Activated CD8-positive, alpha-beta T cell treated with anti-CD3 and anti-CD28 coated beads, Interleukin-2, amount 10 ng/mL, durations not matched to agents 7 days and 5 days (primary cell): ENCODE measurements around the gene CHSY3. TPM values are rescaled to one million over a fixed set of nuclear protein-coding genes. Genes with fewer than 3 reads are reported as not detected.
"Not testable (repeated sequence)": the region's sequence is repeated elsewhere in the genome, so short reads cannot be mapped to it uniquely, and the experiment has no call there.

Experiments used
- ATAC-seq: fragments of 150-1000 bp; cut with Tn5 transposase; one replicate; pipeline ENCODE4 v1.10.0; 2021; ENCODE audit warnings: moderate library complexity
- CTCF ChIA-PET: fragments of 350-600 bp; sonication (Branson Sonifier 250); formaldehyde crosslinking; loops from one replicate; lab custom pipeline; 2021; ENCODE audit warnings: antibody characterized with exemption; lab: Charles Lee
- POLR2A ChIA-PET: fragments of 350-600 bp; sonication (Branson Sonifier 250); formaldehyde crosslinking; loops from one replicate; lab custom pipeline; 2021; ENCODE audit warnings: antibody characterized with exemption; lab: Charles Lee
- DNase-seq: peaks from one replicate; pipeline ENCODE4 v3.0.0-alpha.2; 2020
- H3K27ac Mint-ChIP-seq: one replicate; pipeline ENCODE4 v1.8.0; 2021; ENCODE audit warnings: mild to moderate bottlenecking, mixed read lengths
- H3K27me3 Mint-ChIP-seq: one replicate; pipeline ENCODE4 v1.8.0; 2021; ENCODE audit warnings: low read depth, mixed read lengths
- H3K36me3 Mint-ChIP-seq: one replicate; pipeline ENCODE4 v1.8.0; 2021; ENCODE audit warnings: low read depth, mixed read lengths
- H3K4me1 Mint-ChIP-seq: one replicate; pipeline ENCODE4 v1.8.0; 2021; ENCODE audit warnings: low read depth, mixed read lengths
- H3K4me3 Mint-ChIP-seq: one replicate; pipeline ENCODE4 v1.8.0; 2021; ENCODE audit warnings: mild to moderate bottlenecking, mixed read lengths
- H3K9me3 Mint-ChIP-seq: one replicate; pipeline ENCODE4 v1.8.0; 2022; ENCODE audit warnings: mixed read lengths; ENCODE audit not compliant: insufficient read depth
- total RNA-seq, 2 experiments: library from RNA; stranded (reverse); gene quantifications; one replicate each; pipeline ENCODE4 v1.2.3, GENCODE V29; 2021

The CHSY3 gene
- total RNA-seq, 2 experiments from 2014 or later: not detected

DNA sequence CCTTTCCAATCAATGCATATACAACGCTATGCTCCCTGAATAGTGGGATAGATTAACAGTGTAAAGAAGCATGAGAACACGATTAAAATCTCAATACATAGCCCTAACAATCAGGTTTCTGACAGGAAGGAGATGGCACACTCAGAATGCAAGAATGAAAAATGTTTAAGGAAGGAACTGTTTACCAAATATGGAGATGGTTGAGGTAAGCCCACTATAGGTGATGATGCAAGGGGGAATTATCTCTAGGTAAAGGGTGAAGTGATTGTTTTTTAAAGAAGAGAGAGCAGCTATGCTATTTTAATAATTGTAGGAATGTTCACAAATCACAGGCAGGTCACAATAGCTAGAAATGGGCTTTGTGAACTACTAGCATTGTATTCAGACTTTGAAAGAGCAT lies 302.4 kb downstream of the CHSY3 start:
- CTCF ChIA-PET: no interaction called here

DNA sequence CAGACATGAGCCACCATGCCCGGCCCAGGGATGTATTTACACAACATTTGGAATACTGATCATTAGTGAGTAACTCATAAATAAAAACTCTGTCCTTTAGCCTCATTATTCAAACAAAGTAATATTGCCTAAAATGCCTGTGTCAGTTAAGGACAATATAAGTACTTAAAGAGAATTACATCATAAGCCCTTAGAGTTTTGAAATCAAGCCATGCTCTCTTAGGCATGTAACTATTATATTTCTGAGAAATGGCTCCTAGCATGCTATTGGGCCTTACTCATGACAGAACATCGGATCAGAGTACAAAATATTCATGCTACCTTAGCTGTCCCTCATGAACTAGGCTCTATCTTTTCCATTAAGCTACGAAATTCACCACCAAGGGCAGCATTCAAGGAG lies 309.3 kb downstream of the CHSY3 start:
- Mint-ChIP-seq H3K4me3 (no peak overlapping the region), H3K4me1 (no peaks in the 10 kb centered on the region), H3K36me3 (no peaks in the 10 kb centered on the region), H3K27ac (no peak overlapping the region), H3K27me3 (no peaks in the 10 kb centered on the region), H3K9me3 (no peaks in the 10 kb centered on the region)
- ChIA-PET POLR2A (no interaction called here), CTCF (no interaction called here)
- DNase-seq (no peak), ATAC-seq (no peak)

More for the DNA sequence above, 302.4 kb downstream of the CHSY3 start:
- DNase-seq (no peak), ATAC-seq (no peak)
- no peaks in the 10 kb centered on the region for H3K4me1 Mint-ChIP-seq
- H3K27ac Mint-ChIP-seq: no peak overlapping the region
- no peaks in the 10 kb centered on the region for H3K9me3 Mint-ChIP-seq
- no peak overlapping the region for H3K4me3 Mint-ChIP-seq
- no peaks in the 10 kb centered on the region for H3K27me3 Mint-ChIP-seq
- no peaks in the 10 kb centered on the region for H3K36me3 Mint-ChIP-seq
- POLR2A ChIA-PET: no interaction called here

DNA sequence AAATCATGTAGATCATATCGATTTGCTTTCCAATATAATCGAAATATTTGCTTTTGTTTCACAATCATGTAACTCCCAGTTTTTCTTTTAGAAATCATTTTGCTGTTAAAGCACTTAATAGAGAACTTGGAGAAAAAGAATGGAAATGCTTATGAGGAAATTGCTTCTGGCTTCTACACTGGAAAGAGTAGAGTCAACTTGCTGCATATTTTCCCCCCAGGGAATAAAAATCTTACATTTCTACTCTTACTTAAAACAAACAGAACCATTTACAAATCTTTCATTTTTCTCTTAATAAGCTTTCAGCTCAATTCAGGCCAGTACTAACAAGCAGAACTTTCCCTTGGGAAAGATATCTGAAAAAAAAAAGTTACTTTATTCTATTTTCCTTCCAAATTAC lies 312.0 kb downstream of the CHSY3 start:
- Mint-ChIP-seq H3K27ac (no peak overlapping the region), H3K9me3 (no peaks in the 10 kb centered on the region), H3K4me1 (no peaks in the 10 kb centered on the region), H3K4me3 (no peak overlapping the region), H3K36me3 (no peaks in the 10 kb centered on the region), H3K27me3 (no peaks in the 10 kb centered on the region)
- DNase-seq: no peak
- CTCF ChIA-PET: no interaction called here
- POLR2A ChIA-PET: no interaction called here
- ATAC-seq: no peak

DNA sequence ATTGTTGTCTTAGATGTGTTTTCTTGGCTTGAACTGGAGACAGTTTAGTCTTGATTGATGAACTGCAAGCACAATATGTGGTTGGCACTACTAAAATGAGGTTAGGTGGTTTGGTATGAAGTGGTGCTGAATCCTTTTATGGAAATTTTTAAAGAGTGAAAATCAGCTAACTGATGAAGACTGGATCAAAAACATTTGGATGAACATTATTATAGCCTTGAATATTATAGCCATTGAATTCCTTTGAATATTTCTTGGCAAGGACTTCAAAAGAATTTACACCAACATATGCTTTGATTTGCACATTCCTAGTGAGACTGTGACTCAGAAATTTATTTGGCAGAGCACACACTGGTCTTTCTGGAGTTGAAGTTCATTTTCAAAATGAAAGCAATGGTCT lies 318.3 kb downstream of the CHSY3 start:
- Mint-ChIP-seq H3K27me3 (no peaks in the 10 kb centered on the region), H3K27ac (no peak overlapping the region), H3K4me3 (no peak overlapping the region), H3K4me1 (no peaks in the 10 kb centered on the region), H3K36me3 (no peaks in the 10 kb centered on the region), H3K9me3 (no peaks in the 10 kb centered on the region)
- DNase-seq (no peak), ATAC-seq (no peak)
- CTCF ChIA-PET: no interaction called here
- POLR2A ChIA-PET: no interaction called here

DNA sequence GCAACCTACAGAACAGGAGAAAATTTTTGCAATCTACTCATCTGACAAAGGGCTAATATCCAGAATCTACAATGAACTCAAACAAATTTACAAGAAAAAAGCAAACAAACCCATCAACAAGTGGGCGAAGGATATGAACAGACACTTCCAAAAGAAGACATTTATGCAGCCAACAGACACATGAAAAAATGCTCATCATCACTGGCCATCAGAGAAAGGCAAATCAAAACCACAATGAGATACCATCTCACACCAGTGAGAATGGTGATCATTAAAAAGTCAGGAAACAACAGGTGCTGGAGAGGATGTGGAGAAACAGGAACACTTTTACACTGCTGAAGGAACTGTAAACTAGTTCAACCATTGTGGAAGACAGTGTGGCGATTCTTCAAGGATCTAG lies 322.3 kb downstream of the CHSY3 start:
- H3K27ac Mint-ChIP-seq, ATAC-seq, H3K4me1 Mint-ChIP-seq, H3K9me3 Mint-ChIP-seq, POLR2A ChIA-PET, DNase-seq, H3K36me3 Mint-ChIP-seq, H3K27me3 Mint-ChIP-seq, CTCF ChIA-PET, H3K4me3 Mint-ChIP-seq: not testable (repeated sequence)

DNA sequence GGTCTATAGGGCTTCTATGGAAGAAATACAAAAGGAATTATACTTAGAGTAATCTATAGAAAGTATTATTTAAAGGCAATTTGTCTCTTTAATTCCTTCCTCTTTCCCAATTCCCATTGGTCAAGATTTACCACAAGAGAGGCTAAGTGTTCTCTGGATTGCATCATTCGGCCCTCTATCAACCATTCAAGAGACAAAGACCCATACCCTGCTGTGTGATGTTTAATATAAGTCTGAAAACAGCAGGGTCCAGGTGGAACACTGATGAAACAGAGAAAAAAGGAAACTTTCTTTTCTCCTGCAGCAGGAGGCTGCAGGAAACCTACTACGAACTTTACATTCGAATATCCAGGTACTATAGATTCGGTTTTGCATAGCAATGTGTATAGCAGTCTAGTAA lies 323.4 kb downstream of the CHSY3 start:
- H3K27me3 Mint-ChIP-seq: no peaks in the 10 kb centered on the region
- DNase-seq: no peak
- H3K4me1 Mint-ChIP-seq: no peaks in the 10 kb centered on the region
- ChIA-PET POLR2A (no interaction called here), CTCF (no interaction called here)
- no peaks in the 10 kb centered on the region for H3K9me3 Mint-ChIP-seq
- H3K4me3 Mint-ChIP-seq: no peak overlapping the region
- H3K36me3 Mint-ChIP-seq: no peaks in the 10 kb centered on the region
- no peak overlapping the region for H3K27ac Mint-ChIP-seq
- no peak for ATAC-seq

DNA sequence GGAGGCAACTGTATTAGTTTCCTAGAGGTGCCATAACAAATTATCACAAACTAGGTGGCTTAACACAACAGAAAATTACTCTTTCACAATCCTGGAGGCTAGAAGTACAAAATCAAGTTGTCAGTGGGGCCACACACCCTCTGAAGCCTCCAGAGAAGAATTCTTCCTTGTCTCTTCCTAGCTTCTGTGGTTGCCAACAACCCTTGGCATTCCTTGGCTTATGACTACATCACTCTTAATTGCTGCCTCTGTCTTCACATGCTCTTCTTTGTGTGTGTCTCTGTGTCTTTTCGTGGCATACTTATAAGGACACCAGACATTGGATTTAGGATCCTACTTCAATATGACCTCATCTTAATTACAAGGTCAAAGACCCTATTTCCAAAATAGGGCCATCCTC lies 327.5 kb downstream of the CHSY3 start:
- CTCF ChIA-PET: no interaction called here
- no peak overlapping the region for H3K4me3 Mint-ChIP-seq
- H3K27ac Mint-ChIP-seq: no peak overlapping the region
- no peaks in the 10 kb centered on the region for H3K27me3 Mint-ChIP-seq
- ATAC-seq (no peak), DNase-seq (no peak)
- no peaks in the 10 kb centered on the region for H3K36me3 Mint-ChIP-seq
- POLR2A ChIA-PET: no interaction called here
- no peaks in the 10 kb centered on the region for H3K9me3 Mint-ChIP-seq
- no peaks in the 10 kb centered on the region for H3K4me1 Mint-ChIP-seq

DNA sequence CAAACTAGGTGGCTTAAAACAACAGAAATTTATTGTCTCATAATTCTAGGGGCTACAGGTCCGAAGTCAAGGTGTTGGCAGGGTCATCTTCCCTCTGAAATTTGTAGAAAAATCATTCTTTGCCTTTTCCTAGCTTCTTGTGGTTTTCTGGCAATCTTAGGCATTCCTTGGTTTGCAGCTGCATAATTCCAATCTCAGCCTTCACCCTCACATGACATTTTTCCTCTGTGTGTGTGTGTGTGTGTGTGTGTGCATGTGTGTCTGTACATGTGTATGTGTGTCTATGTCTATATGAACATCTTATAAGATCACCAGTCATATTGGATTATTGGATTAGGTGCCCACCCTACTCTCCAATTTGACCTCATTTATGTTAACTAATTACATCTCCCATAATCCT lies 330.6 kb downstream of the CHSY3 start:
- H3K4me1 Mint-ChIP-seq: no peaks in the 10 kb centered on the region
- H3K9me3 Mint-ChIP-seq: no peaks in the 10 kb centered on the region
- H3K36me3 Mint-ChIP-seq: no peaks in the 10 kb centered on the region
- DNase-seq (no peak), ATAC-seq (no peak)
- ChIA-PET POLR2A (no interaction called here), CTCF (no interaction called here)
- H3K4me3 Mint-ChIP-seq: no peak overlapping the region
- no peaks in the 10 kb centered on the region for H3K27me3 Mint-ChIP-seq
- no peak overlapping the region for H3K27ac Mint-ChIP-seq

Other genes with a start within 250 kb of the CHSY3 start
- gene MINAR2, start 156.4 kb upstream of the CHSY3 start, total RNA-seq: not detected